HG03457 (cell line): ENCODE results near the gene CAMSAP2.

ENCODE experiments used
- ATAC-seq: cut with Tn5 transposase; IDR thresholded peaks from one replicate; pipeline ENCODE4 v1.9.1; 2021; ENCODE audit warnings: moderate number of reproducible peaks; ENCODE audit not compliant: unreplicated experiment

The CAMSAP2 gene

DNA sequence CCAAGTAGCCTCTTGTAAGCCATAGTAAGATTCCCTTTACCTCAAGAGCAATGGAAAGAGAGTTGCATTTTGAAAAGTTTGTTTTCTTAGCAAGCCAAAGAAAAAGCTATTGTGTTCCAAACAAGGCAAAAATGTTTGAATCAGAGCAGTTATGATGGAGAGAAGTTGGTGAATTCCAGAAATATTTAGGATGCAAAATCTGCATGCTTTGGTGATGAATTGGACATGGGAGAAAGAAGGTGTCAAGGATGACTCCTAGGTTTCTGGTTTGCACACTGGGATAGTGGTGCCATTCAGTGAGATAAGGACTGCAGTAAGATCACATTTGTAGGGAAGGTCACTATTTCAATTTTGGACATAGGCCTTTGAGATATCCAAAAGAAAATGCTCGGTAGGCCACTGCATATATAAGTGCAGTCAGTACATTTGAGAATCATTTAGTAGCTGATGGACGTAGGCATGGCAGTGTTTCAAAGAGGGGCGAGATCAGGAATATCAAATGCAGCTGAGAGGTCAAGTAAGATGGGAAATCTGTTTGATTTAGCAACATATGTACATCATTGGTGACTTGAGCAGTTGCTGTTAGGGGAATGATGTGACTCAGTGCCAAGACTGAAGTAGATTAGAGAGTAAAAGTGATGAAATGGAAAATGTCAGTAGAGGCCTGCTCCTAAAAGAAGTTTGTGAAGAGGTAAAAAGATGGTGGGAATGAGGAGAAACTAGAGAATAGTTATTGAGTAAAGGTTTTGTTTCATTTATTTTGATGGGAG is 100.2 kb downstream of the CAMSAP2 start:
- ATAC-seq, result no peak

DNA sequence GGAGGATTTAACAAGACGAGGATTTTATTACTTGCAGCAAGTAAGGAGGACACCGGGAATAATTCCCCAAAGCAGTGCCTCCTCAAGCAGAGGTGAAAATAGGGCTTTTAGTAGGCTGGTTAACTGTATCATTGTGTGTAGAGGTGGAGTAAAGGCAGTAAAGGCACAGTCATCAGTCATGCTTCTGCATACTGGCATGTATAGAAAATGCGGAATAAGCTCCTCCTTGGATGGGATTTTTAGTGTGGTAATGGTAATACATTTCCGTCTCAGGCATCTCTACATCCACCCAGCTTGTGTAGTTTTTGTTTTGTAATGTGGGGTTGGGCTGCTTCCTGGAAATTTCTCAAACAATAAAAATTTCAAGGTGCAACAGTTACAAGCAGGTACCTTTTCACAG is 106.7 kb downstream of the CAMSAP2 start:
- no peak for ATAC-seq

- ATAC-seq, result no peak
Measured at GRCh38 chr1:200846398-200846797, 107.7 kb downstream of the CAMSAP2 start.

DNA sequence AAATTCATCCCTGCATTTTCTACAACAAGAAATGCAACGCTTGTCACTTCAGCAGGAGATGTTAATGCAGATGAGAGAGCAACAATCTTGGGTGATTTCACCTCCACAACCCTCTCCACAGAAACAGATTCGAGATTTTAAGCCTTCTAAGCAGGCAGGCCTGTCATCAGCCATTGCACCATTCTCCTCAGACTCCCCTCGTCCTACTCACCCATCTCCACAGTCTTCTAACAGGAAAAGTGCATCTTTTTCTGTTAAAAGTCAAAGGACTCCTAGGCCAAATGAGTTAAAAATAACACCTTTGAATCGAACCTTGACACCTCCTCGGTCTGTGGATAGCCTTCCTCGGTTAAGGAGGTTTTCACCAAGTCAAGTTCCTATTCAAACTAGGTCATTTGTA is 110.7 kb downstream of the CAMSAP2 start:
- ATAC-seq, result no peak

GRCh38 chr1:200850554-200850953 is 111.9 kb downstream of the CAMSAP2 start:
- ATAC-seq, result no peak

DNA sequence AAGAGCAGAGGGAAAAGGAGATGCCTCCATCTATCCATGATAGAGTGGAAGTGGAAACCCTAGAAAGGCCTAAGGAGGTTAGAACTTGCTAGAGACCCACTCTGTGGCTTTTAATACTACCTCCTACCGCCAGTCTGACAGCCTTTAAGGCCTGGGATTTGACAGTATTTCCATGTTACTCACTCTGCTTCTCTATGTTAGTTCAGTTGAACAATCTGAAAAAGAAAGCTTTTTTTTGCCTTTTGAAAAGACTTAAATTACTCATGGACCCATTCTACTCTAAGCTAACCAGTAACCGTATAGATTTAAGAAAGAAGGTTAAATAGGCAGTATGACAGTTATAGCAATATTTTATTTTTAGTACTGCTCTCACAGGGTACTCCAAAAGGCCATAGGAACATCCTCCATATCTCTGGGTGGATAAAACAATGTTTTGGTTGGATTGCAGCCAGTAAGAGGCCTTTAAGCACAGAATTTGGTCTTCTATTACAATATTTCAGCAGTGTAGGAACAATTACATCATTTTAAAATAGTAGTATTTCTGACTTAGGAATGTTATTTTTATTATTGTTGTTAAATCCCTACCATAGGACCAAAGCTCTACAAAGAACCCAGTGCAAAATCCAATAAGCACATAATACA is 118.1 kb downstream of the CAMSAP2 start:
- no peak for ATAC-seq

DNA sequence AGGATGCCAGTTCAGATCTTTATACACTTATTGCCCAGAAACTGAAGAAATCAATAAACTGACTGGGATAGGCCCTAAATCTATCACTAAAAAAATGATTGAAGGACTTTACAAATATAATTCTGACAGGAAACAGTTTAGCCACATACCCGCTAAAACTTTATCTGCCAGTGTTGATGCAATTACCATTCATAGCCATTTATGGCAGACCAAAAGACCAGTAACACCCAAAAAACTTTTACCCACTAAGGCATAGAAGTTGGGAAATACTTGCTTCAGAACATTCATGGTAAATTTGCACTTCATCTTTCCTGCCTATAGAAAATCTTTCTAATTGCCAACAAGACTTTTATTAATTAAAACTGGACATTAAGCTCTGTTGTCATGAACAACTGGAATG is 119.1 kb downstream of the CAMSAP2 start:
- no peak for ATAC-seq

DNA sequence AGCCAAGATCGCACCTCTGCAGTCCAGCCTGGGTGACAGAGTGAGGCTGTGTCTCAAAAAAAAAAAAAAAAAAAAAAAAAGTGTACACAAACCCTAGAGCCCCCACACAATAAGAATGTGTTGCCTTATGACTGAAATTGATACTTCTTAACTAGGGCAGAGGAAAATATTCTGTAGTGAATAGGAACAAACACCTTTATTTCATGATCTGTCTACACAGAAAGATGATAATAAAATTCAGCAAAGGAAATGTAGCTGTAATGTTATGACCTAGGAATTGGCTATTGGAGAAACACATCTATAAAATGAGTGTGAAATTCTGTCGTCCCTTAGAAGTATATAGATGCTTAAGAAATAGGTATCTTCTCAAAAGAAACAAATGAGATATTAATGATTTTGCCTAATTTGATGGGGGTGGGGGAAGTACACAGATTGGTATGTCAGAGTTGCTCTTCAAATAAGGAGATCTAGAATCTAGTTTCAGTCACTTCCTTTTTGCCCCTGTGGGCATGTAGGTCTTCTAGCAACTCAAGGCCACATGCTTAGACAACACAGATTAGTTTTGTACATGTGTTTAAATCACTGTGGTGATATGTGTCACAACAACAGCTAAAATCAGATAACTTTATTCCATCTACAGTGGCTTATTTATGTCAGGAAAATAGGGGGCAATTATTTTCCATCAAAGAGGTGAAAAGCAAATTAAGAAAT is 123.4 kb downstream of the CAMSAP2 start:
- ATAC-seq, result no peak

- no peak for ATAC-seq
Measured at GRCh38 chr1:200862713-200863415, 124.2 kb downstream of the CAMSAP2 start.

DNA sequence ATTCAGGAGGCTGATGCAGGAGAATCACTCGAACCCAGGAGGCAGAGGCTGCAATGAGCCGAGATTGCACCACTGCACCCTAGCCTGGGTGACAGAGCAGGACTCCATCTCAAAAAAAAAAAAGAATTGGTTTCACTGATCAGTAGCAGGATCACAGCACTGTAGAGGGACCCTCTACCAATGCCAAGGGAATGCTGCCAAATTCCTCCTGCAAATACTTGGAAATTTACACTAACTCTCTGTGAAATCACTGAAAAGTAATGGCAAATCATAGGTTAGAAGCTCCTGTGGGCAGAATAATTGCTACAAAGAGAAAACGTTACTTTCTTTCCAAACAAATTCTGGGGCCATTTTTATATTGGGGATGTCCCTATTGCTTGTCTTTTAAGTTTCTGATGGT is 127.4 kb downstream of the CAMSAP2 start:
- no peak for ATAC-seq

DNA sequence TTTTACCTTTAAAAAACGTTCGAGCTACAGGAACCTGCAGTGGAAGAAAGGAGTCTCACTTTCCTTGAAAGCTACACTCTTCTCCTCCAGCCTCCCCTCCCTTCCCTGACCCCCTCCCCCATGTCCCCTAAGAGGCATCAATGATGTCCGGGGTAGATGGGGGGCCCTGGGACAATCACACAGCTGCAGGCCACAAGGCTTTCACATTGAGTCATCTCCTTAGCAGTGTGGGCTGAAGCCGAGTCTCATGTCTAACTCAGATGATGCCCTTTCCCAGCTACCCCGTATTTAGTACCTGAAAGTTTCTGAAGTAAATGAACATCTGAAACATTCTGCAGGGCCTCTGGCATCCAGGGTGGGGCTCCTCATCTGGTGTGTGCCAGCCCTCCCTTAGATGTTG is 127.8 kb downstream of the CAMSAP2 start:
- ATAC-seq, result peak; percentile 70

DNA sequence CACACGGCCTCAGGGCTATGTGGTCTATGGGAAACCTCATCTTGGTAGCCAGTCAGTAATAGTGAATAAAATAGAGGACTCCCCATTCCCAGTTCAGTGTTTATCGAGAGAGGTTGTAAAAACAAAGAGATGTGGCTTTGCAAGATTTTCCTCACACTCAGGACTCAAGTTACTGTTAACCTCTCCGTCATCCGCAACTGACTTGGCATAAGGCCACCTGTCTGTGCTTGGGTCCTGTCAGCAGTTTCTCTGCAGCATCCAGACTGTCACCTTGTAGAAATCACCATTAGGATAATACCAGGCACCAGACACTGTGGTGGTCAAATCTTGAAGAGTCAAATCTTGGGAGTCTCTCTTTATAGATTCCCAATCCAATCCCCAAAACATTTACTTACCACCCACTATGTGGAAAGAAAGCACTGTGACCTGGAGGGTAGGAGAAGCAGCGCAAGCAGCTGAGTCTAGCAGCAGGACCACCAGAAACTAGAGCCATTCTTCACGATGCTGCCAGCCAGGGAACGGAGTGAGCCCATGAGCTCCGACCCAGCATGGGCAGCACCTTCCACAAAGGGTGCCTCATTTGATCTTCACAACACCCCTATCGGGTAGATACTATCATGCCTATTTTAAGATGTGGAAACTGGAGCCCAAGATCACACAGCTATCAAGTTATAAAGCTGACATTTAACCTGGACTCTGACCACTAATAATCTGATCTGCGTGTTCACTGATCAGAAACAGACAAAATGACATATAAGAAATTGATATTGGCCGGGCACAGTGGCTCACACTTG is 128.5 kb downstream of the CAMSAP2 start:
- no peak for ATAC-seq

DNA sequence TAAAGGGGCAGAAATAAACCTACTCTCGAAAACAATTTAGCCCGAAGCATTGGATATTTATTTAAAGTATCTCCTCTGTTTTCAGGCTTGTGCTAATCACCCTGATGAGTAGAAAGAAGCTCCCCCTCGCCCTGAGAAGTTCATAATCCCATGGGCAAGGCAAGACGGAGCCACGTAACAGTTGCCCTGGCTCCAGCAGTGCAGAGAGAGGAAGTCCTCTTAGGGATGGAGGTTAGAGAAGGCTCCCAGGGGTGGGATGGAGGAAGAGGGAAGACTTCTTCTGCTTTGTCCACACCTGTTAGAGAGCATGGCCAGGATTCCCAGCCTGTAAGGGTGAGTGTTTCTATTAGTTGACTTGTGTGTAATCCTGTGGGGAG is 130.7 kb downstream of the CAMSAP2 start:
- ATAC-seq, result no peak

DNA sequence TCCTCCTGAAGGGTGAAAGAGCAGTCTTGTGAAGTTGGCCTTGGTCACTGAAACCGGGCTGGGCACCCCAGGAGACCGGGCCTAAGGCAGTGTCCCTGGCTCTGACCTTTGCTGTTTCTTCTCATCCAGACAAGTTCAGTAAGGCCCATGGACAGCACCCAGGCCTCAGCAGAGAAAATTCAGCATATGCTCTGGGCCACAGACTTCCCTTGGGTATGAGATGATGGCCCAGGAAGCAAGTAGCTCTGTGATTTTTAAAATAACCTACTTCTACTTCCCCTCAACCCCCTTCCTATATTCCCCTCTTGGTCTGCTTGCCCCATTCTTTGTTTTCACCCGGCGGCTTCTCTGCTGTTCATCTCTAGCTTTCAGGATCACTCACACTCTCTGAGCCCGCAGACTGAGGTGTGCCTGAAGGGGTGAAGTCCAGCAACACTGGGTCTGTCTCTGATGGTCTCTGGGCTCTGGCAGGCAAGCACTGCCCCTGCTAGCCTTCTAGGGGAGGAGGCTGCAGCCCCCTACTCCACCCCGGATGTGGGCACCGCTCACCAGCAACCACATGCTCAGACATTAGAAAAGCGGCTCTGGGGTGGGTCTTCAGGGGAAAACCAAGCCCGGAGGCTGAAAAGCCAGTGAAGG is 131.2 kb downstream of the CAMSAP2 start:
- peak; percentile 49 for ATAC-seq

GRCh38 chr1:200872446-200873115 is 133.9 kb downstream of the CAMSAP2 start, which contains the start of gene GPR25:
Gene GPR25 (plus strand): TSS chr1:200872981. CDS start chr1:200873038, 57 bp downstream.
- ATAC-seq, result no peak

- ATAC-seq, result no peak
Measured at GRCh38 chr1:200873116-200873670, 134.5 kb downstream of the CAMSAP2 start.

DNA sequence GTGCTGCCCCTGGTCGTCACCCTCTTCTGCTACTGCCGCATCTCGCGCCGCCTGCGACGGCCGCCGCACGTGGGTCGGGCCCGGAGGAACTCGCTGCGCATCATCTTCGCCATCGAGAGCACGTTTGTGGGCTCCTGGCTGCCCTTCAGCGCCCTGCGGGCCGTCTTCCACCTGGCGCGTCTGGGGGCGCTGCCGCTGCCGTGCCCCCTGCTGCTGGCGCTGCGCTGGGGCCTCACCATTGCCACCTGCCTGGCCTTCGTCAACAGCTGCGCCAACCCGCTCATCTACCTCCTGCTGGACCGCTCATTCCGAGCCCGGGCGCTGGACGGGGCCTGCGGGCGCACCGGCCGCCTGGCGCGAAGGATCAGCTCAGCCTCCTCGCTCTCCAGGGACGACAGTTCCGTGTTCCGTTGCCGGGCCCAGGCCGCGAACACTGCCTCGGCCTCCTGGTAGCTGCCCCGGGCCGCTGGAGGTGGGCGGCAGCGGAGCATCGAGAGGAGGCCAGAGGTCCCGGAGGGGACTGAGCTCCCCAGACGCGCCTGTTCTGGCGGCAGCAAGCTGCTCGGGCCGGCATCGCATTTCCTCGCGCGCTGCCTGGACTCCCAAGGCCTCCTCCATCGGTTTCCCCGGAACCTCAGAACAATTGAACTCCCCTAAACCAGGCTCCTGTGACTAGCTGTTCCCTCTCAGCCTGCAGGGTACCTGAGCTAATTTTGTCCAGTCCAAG is 135.1 kb downstream of the CAMSAP2 start:
- ATAC-seq, result no peak

DNA sequence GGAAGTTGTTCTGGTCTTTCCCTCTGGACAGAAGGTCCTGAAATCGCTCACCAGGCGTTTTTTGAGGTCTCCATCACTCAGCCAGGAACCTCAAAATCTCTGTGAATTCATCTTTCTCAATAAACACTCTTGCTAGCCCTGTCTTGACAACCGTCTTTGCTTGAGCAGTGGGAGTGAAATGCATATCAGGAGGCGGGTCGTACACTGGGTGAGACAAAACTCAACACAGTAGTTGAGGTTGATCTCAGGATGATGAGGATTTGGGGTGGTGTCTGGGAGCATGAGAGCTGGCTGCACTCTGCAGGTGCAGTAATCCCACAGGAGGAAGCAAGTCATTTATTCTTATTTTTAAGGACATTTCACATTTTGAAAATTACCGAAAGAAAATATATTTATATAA is 136.0 kb downstream of the CAMSAP2 start:
- no peak for ATAC-seq

- ATAC-seq, result no peak
Measured at GRCh38 chr1:200875416-200875815, 136.7 kb downstream of the CAMSAP2 start.
